ENCODE data around the gene MGAT4C.

DNA sequence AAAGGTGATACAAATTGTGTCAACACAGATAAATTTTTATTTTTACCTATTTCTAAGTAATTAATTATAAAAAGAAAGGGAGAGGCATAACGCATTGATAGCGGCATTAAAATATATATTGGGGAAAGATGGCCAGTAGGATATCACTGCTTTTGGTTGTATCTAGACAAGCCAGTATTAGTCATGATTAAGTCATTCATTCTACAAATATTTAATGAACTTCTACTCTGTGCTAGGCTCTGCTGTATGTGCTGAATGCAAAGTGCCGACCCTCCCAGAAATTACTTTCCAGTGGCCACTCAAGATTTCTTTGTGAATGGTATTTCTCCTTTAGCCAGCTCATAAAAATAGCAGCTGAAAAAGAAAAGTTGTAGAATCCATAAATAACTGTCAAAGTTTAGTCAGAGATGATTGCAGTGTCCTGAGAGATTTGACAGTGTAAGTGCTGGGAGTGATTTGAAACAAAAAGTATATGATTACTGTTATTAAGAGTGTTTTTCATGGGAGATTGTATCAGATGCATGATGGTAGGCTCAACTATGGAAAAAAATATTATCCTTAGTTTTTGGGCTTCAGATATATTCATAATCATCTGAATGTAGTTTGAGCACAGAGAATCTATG, 133.2 kb downstream of the MGAT4C start:
- no peak for TF ChIP-seq POLR2A (IDR thresholded peaks at IDR 0.05; ENCODE audit: low read depth, low read length)
- TF ChIP-seq TAF1 (IDR thresholded peaks at IDR 0.05; ENCODE audit: borderline replicate concordance, low read depth, low read length): no peak
- no peak for TF ChIP-seq POLR2AphosphoS5 (IDR thresholded peaks at IDR 0.05; ENCODE audit: low read depth, low read length)
